Erythroblast (primary cell): ENCODE results near the gene RNASE4.

Experiments
- GATA1 ChIP-seq: IDR thresholded peaks from 2 replicates; pipeline ENCODE4 v1.6.1; 2011; ENCODE audit warnings: low read depth, mild to moderate bottlenecking, control low read depth, low read length, moderate library complexity
- POLR2A ChIP-seq: IDR thresholded peaks from 2 replicates; pipeline ENCODE4 v1.6.1; 2011; ENCODE audit warnings: mild to moderate bottlenecking, low read length

- TF ChIP-seq POLR2A = no peak
- no peak for TF ChIP-seq GATA1
Measured at GRCh38 chr14:20662968-20663732, 21.2 kb upstream of the RNASE4 start.
